ENCODE data around the gene ABCA13. TPM values are rescaled to one million over a fixed set of nuclear protein-coding genes. Genes with fewer than 3 reads are reported as not detected.

ABCA13 gene
- polyA plus RNA-seq, 1 of the 3 experiments (the other 2 are of a cell fraction): not detected

DNA sequence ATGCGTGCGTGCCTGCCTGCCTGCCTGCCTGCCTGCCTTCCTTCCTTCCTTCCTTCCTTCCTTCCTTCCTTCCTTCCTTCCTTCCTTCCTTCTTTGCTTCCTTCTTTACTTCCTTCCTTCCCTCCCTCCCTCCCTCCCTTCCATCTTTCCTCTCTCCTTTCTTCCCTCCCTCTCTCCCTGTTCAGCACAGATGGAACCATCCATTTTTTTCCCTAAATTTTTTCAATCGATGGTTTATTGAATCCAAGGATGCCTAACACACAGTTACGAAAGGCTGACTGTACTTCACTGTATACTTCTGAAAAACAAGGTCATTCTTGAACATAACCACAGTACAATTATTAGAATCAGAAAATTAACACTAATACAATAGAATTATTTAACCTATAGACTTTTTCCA, 53.8 kb downstream of the ABCA13 start:
- CTCF ChIA-PET: no interaction called here
- POLR2A ChIA-PET: no interaction called here
- Histone ChIP-seq H3K36me3 (replicated peaks in 1 of 2; ENCODE audit: control insufficient read depth in 1 of 2, insufficient read depth in 2 of 2, low read length in 1 of 2) (no peaks in the 10 kb centered on the region), H3K9me3 (no peaks in the 10 kb centered on the region), H3F3A (replicated peaks; ENCODE audit: insufficient read depth) (no peaks in the 10 kb centered on the region), H3K27ac (ENCODE audit: low read depth in 2 of 2, low read length in 1 of 2) (no peak overlapping the region), H3K9me2 (no peaks in the 10 kb centered on the region), H3K4me3 (ENCODE audit: low read depth in 2 of 2, low read length in 1 of 2) (no peak overlapping the region), H3K27me3 (ENCODE audit: insufficient read depth) (peaks cover 35% of the 10 kb centered on the region), H3K9ac (no peak overlapping the region), H3K4me2 (no peak overlapping the region), H3K4me1 (ENCODE audit: control insufficient read depth in 1 of 2, insufficient read depth in 2 of 2, low read depth in 1 of 2, low read length in 1 of 2) (no peaks in the 10 kb centered on the region), H2AFZ (ENCODE audit: low read depth) (no peak overlapping the region), H3K79me2 (ENCODE audit: insufficient read depth) (no peaks in the 10 kb centered on the region), H4K20me1 (ENCODE audit: insufficient read depth) (no peaks in the 10 kb centered on the region)
- no peak for DNase-seq
- TF ChIP-seq USF1 (IDR thresholded peaks at IDR 0.05; ENCODE audit: borderline replicate concordance, low read depth): no peak
- TF ChIP-seq FOXM1 (IDR thresholded peaks at IDR 0.05; ENCODE audit: low read depth): no peak
- TF ChIP-seq GATA2 (CRISPR knock-in tag; IDR thresholded peaks at IDR 0.05): no peak
- no peak for TF ChIP-seq RFX5 (IDR thresholded peaks at IDR 0.05; ENCODE audit: low read length)
- TF ChIP-seq SMC3 (IDR thresholded peaks at IDR 0.05; ENCODE audit: low read depth, low read length): no peak
- TF ChIP-seq, protein P1, sequence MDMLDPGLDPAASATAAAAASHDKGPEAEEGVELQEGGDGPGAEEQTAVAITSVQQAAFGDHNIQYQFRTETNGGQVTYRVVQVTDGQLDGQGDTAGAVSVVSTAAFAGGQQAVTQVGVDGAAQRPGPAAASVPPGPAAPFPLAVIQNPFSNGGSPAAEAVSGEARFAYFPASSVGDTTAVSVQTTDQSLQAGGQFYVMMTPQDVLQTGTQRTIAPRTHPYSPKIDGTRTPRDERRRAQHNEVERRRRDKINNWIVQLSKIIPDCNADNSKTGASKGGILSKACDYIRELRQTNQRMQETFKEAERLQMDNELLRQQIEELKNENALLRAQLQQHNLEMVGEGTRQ (IDR thresholded peaks at IDR 0.05; ENCODE audit: borderline replicate concordance, low read depth, low read length): no peak
- no peak for TF ChIP-seq NFIC (IDR thresholded peaks at IDR 0.05; ENCODE audit: borderline replicate concordance)
- TF ChIP-seq ELF1 (IDR thresholded peaks at IDR 0.05): no peak
- no peak for TF ChIP-seq FOSL2 (IDR thresholded peaks at IDR 0.05; ENCODE audit: borderline replicate concordance, low read depth)
- no peak for TF ChIP-seq SIN3A (IDR thresholded peaks at IDR 0.05; ENCODE audit: borderline replicate concordance, low read depth, low read length)
- TF ChIP-seq EZH2phosphoT487 (IDR thresholded peaks at IDR 0.05; ENCODE audit: borderline replicate concordance, low read depth): no peak
- 16% methylated on average over 4 of the region's 4 CpGs for WGBS (ENCODE audit: low lambda C conversion rate)

GRCh38 chr7:48237354-48237753, 66.1 kb downstream of the ABCA13 start:
- no peaks in the 10 kb centered on the region for H3K79me2 ChIP-seq (ENCODE audit: insufficient read depth)
- H3F3A ChIP-seq (replicated peaks; ENCODE audit: insufficient read depth): no peaks in the 10 kb centered on the region
- ChIA-PET CTCF (no interaction called here), POLR2A (no interaction called here)
- no peaks in the 10 kb centered on the region for H3K9me2 ChIP-seq
- H3K27me3 ChIP-seq (ENCODE audit: insufficient read depth): peaks cover 30% of the 10 kb centered on the region; the same call in 1 of the 2 replicates
- H3K36me3 ChIP-seq (replicated peaks in 1 of 2; ENCODE audit: control insufficient read depth in 1 of 2, insufficient read depth in 2 of 2, low read length in 1 of 2): no peaks in the 10 kb centered on the region
- no peaks in the 10 kb centered on the region for H3K9me3 ChIP-seq
- H3K27ac ChIP-seq (ENCODE audit: low read depth in 2 of 2, low read length in 1 of 2): no peak overlapping the region
- no peak overlapping the region for H3K9ac ChIP-seq
- no peak overlapping the region for H2AFZ ChIP-seq (ENCODE audit: low read depth)
- H3K4me2 ChIP-seq: no peak overlapping the region
- no peaks in the 10 kb centered on the region for H3K4me1 ChIP-seq (ENCODE audit: control insufficient read depth in 1 of 2, insufficient read depth in 2 of 2, low read depth in 1 of 2, low read length in 1 of 2)
- H4K20me1 ChIP-seq (ENCODE audit: insufficient read depth): no peaks in the 10 kb centered on the region
- no peak for DNase-seq
- no peak overlapping the region for H3K4me3 ChIP-seq (ENCODE audit: low read depth in 2 of 2, low read length in 1 of 2)
- TF ChIP-seq JUND (IDR thresholded peaks at IDR 0.05) (no peak), PBX3 (IDR thresholded peaks at IDR 0.05) (no peak), CHD2 (IDR thresholded peaks at IDR 0.05; ENCODE audit: low read length, partially characterized antibody) (no peak), SIN3A (IDR thresholded peaks at IDR 0.05; ENCODE audit: borderline replicate concordance, low read depth, low read length) (no peak), RAD21 (IDR thresholded peaks at IDR 0.05; ENCODE audit: low read length) (no peak), ELF1 (IDR thresholded peaks at IDR 0.05) (no peak), RCOR1 (IDR thresholded peaks at IDR 0.05; ENCODE audit: low read length) (no peak), CTCF (IDR thresholded peaks at IDR 0.05) (no peak), GABPA (IDR thresholded peaks at IDR 0.05; ENCODE audit: low read depth) (no peak), MXI1 (IDR thresholded peaks at IDR 0.05; ENCODE audit: low read depth, low read length) (no peak), TCF12 (IDR thresholded peaks at IDR 0.05) (no peak), ZBTB33 (IDR thresholded peaks at IDR 0.05; ENCODE audit: borderline replicate concordance, low read depth) (no peak), NFIC (IDR thresholded peaks at IDR 0.05; ENCODE audit: borderline replicate concordance) (no peak), POLR2AphosphoS5 (IDR thresholded peaks at IDR 0.05; ENCODE audit: low read depth, low read length) (no peak), EP300 (IDR thresholded peaks at IDR 0.05; ENCODE audit: borderline replicate concordance in 1 of 2, low read depth in 1 of 2, low read length in 1 of 2) (no peak), EZH2phosphoT487 (IDR thresholded peaks at IDR 0.05; ENCODE audit: borderline replicate concordance, low read depth) (no peak), SMC3 (IDR thresholded peaks at IDR 0.05; ENCODE audit: low read depth, low read length) (no peak)
- TF ChIP-seq, protein P2, sequence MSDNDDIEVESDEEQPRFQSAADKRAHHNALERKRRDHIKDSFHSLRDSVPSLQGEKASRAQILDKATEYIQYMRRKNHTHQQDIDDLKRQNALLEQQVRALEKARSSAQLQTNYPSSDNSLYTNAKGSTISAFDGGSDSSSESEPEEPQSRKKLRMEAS (IDR thresholded peaks at IDR 0.05; ENCODE audit: low read depth): no peak
